Colon (tissue), 2 donors: ENCODE measurements around the gene UQCR11.

Source experiments
- FAIRE-seq: peaks from 2 replicates; lab custom pipeline; 2012; peaks lifted over from hg19 to GRCh38; lab: Jason Lieb, UNC
- donor health status: control.
- donor health status: control.

Gene UQCR11

GRCh38 chr19:1567116-1567847 is 38.0 kb downstream of the UQCR11 start:
- FAIRE-seq = no peak

DNA sequence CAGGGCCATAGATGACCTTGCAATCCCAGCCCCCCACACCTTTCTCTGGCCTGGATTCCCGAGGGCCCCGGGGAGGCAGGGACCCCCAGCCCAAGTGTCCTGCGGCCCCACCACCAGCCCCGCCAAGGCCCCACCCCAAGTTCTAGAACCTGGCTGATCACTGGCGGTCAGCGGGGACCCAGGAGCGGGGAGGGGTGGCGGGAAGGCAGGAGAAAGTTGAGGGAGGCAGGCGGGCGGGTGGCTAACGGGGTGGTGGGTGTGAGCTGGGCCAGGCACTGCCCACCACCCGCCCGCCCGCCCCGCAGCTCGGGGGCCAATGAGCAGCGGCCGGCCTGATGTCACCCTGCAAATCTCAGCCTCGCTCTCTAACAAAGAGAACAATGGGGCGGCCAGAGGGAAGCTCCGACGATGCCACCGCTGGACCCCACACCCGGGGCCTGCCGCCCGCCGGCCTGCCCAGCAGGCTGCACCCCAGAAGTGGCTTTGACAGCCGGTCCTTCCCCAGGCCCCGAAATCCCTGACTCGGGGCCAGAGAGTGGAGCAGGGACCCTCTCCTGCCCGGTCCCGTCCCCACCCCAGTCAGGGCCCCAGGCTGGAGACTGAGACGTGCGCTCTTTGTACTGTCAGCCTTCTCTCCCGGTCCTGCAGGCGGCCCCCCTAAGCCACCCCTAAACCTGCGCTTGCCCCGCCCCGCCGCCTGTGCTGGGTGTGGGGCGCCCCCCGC is 38.7 kb downstream of the UQCR11 start:
- FAIRE-seq = no peak

GRCh38 chr19:1563251-1563650 is 42.0 kb downstream of the UQCR11 start:
- no peak for FAIRE-seq

DNA sequence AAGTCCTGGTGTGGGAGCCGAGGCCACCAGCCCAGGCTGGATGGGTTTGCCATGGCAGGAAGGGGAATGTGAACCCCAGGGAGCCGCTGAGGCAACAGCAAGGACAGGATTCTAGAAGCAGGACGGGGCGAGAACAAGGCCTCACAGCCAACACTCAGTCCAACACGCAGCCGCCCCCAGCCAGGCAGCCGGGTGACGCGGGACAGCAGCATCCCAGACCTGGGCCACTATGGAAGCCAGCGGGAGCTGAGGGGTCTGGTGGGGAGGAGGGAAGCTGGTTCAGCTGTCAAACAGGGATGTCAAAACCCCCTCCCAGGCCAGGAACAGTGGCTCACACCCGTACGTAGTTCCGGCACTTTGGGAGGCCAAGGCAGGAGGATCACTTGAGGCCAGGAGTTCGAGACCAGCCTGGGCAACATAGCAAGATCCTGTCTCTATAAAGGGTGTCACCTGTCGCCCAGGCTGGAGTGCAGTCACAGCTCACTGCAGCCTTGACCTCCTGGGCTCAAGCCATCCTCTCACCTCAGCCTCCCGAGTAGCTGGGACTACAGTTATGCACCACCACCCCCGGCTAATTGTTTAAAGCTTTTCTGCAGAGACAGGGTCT is 43.9 kb downstream of the UQCR11 start:
- FAIRE-seq = no peak

GRCh38 chr19:1560286-1560882 is 44.9 kb downstream of the UQCR11 start:
- no peak for FAIRE-seq

DNA sequence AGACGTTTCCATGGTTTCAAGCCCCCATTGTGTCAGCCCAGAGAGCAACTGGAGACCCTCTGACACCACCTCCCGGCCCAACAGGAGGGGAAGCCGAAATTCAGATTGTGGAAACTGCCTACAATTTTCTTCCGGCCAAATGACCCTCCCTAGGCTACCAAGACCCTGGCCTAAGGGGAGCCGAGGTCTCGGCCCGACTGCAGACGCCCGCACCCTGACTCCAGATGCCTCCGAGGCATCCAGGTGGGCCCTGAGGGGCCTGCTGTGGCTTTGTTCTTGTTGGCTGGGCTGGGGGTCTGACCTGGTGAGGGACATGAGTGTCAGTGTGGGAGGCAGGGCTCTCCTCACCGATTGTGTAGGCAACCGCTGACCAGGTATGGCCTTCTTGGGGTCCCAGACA is 46.7 kb downstream of the UQCR11 start:
- no peak for FAIRE-seq

GRCh38 chr19:1556390-1557070 is 48.7 kb downstream of the UQCR11 start:
- FAIRE-seq = no peak

DNA sequence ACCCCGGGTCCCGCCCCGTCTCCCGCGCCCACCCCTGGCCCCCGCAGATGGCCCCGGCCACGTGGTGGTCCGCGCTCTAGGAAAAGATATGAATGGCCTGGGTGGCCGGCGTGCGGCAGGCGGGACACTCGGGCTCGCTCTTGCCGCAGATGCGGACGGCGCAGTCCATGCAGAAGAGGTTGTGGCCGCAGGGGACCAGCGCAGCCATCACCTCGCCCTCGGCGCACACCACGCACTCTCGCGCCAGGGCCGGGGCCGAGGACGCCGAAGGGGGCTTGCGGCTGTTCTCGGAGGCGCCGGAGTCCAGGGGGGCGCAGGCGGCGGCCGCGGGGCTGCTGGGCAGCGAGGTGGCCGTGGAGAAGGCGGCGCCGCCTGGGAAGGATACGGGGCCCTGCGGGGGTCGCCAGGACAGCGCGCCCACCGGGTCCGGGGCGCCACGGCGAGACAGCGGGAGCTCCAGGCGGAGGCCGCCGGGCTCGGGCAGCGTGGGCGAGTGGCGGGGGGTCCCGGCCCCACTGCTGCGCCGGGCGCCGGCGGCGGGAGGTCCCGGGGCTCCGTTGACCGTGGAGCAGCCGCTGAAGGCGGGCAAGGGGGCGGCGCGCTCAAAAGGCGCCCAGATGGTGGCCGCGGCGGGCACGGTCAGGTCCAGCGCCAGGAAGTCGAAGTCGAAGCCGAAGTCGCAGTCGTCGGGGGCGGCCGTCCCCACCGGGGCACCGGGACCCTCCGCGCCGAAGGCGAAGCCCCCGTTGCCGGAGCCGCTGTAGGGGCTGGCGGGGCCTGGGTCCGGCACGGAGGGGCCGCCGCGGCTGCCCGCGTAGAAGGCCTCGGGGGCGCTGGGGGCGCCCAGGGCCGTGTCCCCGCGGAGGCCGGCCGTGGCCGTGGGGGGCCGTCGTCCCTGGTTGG is 49.5 kb downstream of the UQCR11 start:
- FAIRE-seq = no peak

DNA sequence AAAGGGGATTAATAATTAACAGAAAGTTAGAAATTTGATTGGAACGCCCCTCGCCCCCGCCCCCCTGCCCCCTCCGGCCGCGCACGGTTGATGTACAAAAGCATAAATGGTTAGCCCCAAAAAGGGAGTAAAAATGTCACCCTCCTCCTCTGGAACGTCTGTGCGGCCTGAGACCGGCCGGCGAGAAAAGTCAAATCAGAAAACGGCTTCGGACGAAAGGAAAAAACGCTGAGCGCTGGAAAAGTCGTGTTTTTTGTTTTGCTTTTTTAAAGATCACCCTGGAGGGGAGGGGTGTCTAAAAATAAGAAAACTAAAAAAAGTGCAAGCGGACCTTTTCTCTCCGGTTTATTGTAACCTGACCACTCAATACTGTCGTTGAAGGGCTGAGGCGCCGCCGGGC is 50.3 kb downstream of the UQCR11 start:
- no peak for FAIRE-seq

DNA sequence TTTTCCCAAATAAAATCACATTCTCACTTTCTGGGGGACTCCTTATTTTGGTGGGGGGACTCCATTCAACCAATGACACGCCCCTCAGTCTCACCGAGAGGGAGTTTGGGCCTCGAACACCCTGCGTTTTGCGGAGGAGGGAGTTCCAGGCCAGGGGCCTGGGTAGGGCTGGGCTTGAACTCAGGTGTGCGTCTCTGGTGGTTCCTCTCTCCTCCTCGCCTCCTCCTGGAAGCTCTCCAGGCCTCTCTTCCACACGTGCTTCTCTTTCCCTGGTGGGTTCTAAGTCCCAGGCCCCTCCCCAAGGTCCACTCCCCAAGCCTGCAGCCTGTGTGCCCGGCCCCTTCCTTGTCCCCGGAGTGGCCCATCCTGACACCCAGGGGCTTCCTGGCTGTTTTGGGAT is 51.8 kb downstream of the UQCR11 start:
- FAIRE-seq = no peak

DNA sequence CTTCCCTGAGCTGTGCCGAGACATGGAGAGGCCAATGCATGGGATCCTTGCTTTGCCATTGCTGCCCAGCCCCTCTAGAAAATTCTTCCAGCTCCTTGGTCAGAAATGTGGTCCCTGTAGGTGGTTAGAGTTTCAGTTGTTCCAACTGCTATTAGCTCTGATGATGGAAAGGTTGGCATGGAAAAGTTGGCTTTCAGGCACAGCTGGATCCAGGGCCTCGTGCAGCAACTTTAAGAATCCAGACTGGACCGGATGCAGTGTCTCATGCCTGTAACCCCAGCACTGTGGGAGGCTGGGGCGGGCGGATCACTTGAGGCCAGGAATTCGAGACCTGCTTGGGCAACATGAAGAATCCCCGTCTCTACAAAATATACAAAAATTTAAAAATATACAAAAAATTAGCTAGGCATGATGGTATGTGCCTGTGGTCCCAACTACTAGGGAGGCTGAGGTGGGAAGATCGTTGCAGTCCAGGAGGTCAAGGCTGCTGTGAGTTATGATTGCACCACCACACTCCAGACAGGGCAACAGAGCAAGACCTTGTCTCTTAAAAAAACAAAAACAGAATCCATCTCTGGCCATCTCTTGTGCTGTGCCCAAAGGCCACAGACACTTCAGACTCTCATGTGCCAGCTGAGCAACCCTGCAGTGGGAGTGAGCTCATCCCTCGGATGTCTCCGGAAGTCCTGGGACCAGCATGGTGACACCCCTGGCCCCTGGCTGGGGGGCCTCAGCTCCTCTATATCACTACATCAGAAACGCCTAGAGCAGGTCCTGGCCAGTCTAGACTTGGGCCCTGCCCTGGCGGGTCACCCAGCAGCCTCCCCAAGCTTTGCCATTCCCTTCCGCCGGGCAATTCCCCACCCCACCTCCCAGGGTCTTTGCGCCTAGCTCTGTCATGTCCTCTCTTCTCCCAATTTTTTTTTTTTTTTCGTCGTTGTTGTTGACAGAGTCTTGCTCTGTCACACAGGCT is 53.9 kb downstream of the UQCR11 start:
- no peak for FAIRE-seq

- no peak for FAIRE-seq
Measured at GRCh38 chr19:1549332-1549945, 55.8 kb downstream of the UQCR11 start.
